GM12874 (cell line): ENCODE data around the gene AMDHD1.

Experiments
- CTCF ChIP-seq: IDR thresholded peaks from 2 replicates; pipeline ENCODE4 v1.5.1; 2011; ENCODE audit warnings: low read depth, mild to moderate bottlenecking, control low read depth, low read length, moderate library complexity; ENCODE audit not compliant: insufficient read depth

The AMDHD1 gene

GRCh38 chr12:95966287-95966870, 23.2 kb downstream of the AMDHD1 start:
- no peak for TF ChIP-seq CTCF

GRCh38 chr12:95967301-95967700, 24.2 kb downstream of the AMDHD1 start:
- TF ChIP-seq CTCF: no peak

- TF ChIP-seq CTCF: no peak
Measured at GRCh38 chr12:95970905-95971304, 27.8 kb downstream of the AMDHD1 start.

- TF ChIP-seq CTCF: no peak
Measured at GRCh38 chr12:95972832-95973456, 29.8 kb downstream of the AMDHD1 start.

- no peak for TF ChIP-seq CTCF
Measured at GRCh38 chr12:95974358-95974757, 31.2 kb downstream of the AMDHD1 start.

- TF ChIP-seq CTCF: no peak
Measured at GRCh38 chr12:95975491-95975890, 32.4 kb downstream of the AMDHD1 start.

GRCh38 chr12:95976416-95976832, 33.3 kb downstream of the AMDHD1 start:
- no peak for TF ChIP-seq CTCF
